Urinary bladder (tissue), 4 donors: ENCODE measurements around the gene ACBD6. TPM values are rescaled to one million over a fixed set of nuclear protein-coding genes. Genes with fewer than 3 reads are reported as not detected.
"Not testable (repeated sequence)": the region's sequence is repeated elsewhere in the genome, so short reads cannot be mapped to it uniquely, and the experiment has no call there.

Experiments
- DNase-seq: peaks from one replicate; pipeline ENCODE4 v3.0.0-alpha.2; 2015; ENCODE audit errors: extremely low spot score
- H3K27ac ChIP-seq: one replicate; pipeline ENCODE4 v1.5.1; 2013; ENCODE audit warnings: low read depth, mild to moderate bottlenecking, moderate library complexity
- H3K36me3 ChIP-seq: one replicate; pipeline ENCODE4 v1.6.1; 2013; ENCODE audit warnings: mild to moderate bottlenecking, moderate library complexity; ENCODE audit not compliant: insufficient read depth
- H3K4me1 ChIP-seq: one replicate; pipeline ENCODE4 v1.6.1; 2013; ENCODE audit warnings: mild to moderate bottlenecking, moderate library complexity; ENCODE audit not compliant: insufficient read depth
- H3K4me3 ChIP-seq: one replicate; pipeline ENCODE4 v1.5.1; 2013; ENCODE audit warnings: low read depth, low read length
- WGBS: extraction: QIAGEN DNeasy Blood & Tissue Kit; methylation state at CpG from one replicate; pipeline ENCODE4 v1.1.7; 2013; 5-methylcytosine and 5-hydroxymethylcytosine counted together
- polyA plus RNA-seq: library from polyadenylated mRNA; stranded (reverse); fragments of 200-250 nt; gene quantifications from one replicate; pipeline ENCODE4 v1.2.3, GENCODE V29; 2013
- total RNA-seq: library from RNA; depleted of rRNA; stranded (reverse); fragments of >200 nt; gene quantifications from one replicate; pipeline ENCODE4 v1.2.3, GENCODE V29; 2014
- donor health status: healthy with polysubstance abuse.
- donor health status: healthy.

Gene ACBD6
- total and polyA plus RNA-seq, 2 donors: 36.7 to 51.0 TPM

DNA sequence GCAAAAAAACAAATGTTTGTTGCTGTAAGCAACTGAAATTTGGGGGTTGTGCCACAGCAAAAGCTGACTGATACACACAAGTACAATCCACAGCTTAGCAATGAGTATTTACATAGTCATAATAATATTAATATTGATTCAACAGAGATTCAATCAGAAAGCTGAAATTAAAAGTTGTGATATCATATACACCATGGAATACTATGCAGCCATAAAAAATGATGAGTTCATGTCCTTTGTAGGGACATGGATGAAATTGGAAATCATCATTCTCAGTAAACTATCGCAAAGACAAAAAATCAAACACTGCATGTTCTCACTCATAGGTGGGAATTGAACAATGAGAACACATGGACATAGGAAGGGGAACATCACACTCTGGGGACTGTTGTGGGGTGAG, 94.2 kb downstream of the ACBD6 start:
- not testable (repeated sequence) for H3K36me3 ChIP-seq, H3K4me3 ChIP-seq, DNase-seq, H3K4me1 ChIP-seq, H3K27ac ChIP-seq
- 100% methylated on average over 1 of the region's 1 CpG for WGBS

DNA sequence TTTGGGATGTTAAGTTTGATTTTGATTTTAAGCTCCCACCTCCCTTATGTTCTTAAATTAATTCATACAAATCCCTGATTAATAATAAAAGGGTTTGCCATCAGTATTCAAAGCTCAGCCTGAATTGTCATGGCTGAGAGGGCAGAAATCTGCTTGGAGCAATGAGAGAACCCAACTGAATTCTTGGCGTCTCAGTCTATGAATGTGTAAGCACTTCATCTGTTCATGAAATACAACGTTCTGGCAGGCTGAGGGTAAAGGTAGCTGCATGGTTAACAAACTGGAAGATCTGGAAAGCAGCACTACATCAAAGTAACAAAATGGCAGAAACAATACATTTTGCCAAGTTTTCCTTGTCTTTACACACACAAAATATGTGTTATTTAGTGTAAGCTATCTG, 95.3 kb downstream of the ACBD6 start:
- 62% methylated on average over 2 of the region's 2 CpGs for WGBS
- H3K27ac ChIP-seq: no peak overlapping the region
- H3K4me3 ChIP-seq: no peak overlapping the region
- no peaks in the 10 kb centered on the region for H3K4me1 ChIP-seq
- no peak for DNase-seq
- H3K36me3 ChIP-seq: no peaks in the 10 kb centered on the region

GRCh38 chr1:180402551-180402950, 99.8 kb downstream of the ACBD6 start:
- Histone ChIP-seq H3K36me3 (no peaks in the 10 kb centered on the region), H3K27ac (no peak overlapping the region), H3K4me1 (no peaks in the 10 kb centered on the region), H3K4me3 (no peak overlapping the region)
- 89% methylated on average over 6 of the region's 6 CpGs for WGBS
- no peak for DNase-seq

GRCh38 chr1:180402001-180402400, 100.4 kb downstream of the ACBD6 start:
- Histone ChIP-seq H3K36me3 (no peaks in the 10 kb centered on the region), H3K27ac (no peak overlapping the region), H3K4me3 (no peak overlapping the region), H3K4me1 (no peaks in the 10 kb centered on the region)
- no peak for DNase-seq
- 100% methylated on average over 1 of the region's 1 CpG for WGBS

- Histone ChIP-seq H3K4me3 (no peak overlapping the region), H3K36me3 (no peaks in the 10 kb centered on the region), H3K27ac (no peak overlapping the region), H3K4me1 (no peaks in the 10 kb centered on the region)
- 88% methylated on average over 4 of the region's 4 CpGs for WGBS
- no peak for DNase-seq
Observed at GRCh38 chr1:180397175-180397574, 105.2 kb downstream of the ACBD6 start.

DNA sequence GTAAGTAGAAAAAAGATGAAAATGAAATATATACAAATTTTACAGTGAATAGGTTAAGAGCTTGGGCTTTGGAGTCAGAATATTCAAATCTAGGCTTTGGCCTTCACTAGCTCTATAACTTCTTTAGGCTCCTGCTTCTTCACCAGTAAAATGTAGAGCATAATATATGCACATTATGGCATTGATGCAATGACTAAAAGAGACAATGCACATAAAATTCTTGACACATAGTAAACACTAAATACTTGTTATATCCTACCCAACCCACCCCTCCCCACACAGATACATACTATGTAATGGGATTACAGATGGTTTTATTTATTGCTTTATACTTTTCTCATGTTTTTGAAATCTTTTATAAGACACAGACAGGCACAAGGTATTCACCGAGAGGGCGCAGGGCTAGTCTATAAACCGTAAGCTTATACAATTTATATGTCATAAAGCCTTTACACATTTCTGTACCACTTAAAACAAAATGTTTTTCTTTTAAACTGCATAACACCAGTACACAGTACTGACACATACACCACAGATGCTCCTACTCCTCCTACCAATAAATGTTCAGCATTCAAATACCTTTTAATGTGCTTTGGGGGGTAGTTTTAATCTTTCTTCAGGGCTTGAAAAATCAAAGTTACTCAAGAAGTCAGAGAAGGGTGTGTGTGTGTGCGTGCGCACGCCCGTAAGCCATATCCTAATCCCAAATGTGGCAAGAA, 109.8 kb downstream of the ACBD6 start:
- Histone ChIP-seq H3K27ac (no peak overlapping the region), H3K36me3 (no peaks in the 10 kb centered on the region), H3K4me3 (no peak overlapping the region), H3K4me1 (no peaks in the 10 kb centered on the region)
- no peak for DNase-seq
- WGBS: 92% methylated on average over 7 of the region's 7 CpGs

DNA sequence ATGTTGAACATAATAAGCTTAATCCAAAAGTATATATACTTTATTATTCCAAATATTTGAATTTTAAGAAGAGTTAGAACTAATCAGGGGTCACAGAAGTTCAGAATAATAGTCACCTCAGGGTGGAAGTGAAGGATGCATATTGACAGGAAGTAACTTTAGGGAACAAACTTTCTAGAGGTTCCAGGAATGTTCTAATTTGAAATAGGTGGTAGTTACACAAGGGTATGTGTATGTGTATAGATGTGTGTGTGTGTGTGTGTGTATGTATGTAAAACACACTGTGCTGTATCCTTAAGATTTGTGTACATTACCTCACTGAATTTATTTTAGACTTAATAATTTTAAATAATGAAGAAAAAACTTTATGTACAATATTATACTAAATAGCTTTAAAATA, 110.4 kb downstream of the ACBD6 start:
- Histone ChIP-seq H3K27ac (no peak overlapping the region), H3K4me3 (no peak overlapping the region), H3K36me3 (no peaks in the 10 kb centered on the region), H3K4me1 (no peaks in the 10 kb centered on the region)
- DNase-seq: no peak

GRCh38 chr1:180387413-180387812, 115.0 kb downstream of the ACBD6 start:
- 95% methylated on average over 1 of the region's 1 CpG for WGBS

DNA sequence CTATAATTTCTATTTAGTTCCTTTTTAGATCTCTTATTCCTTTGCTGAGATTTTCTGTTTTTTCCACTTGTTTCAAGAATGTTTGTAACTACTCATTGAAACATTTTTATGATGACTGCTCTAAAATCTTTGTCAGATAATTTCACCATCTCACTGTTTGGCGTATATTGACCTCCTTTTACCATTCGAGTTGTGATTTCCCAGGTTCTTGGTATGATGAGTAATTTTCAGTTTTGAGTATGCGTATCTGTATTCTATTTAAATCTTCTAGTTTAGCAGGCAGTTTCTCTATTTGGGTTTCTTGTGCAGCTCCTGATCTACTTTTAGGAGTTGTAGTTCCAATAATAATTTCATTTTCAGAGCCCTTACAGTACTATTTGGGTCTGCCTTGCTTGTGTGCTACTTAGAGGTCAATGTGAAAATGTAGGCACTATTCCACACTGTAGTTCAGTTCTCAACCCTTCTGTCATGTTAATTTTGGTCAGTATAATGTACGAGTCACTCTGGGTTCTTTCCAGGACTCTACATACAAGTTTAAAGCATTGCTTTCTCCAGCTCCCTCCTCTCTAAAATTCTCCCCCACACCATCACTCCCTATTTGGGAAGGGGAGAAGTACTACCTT, 115.5 kb downstream of the ACBD6 start:
- H3K36me3 ChIP-seq: no peaks in the 10 kb centered on the region
- no peak for DNase-seq
- H3K4me1 ChIP-seq: no peaks in the 10 kb centered on the region
- H3K4me3 ChIP-seq: no peak overlapping the region
- 95% methylated on average over 4 of the region's 4 CpGs for WGBS
- H3K27ac ChIP-seq: no peak overlapping the region

More at GRCh38 chr1:180387413-180387812, 115.0 kb downstream of the ACBD6 start:
- no peaks in the 10 kb centered on the region for H3K4me1 ChIP-seq
- no peak overlapping the region for H3K27ac ChIP-seq
- H3K4me3 ChIP-seq: no peak overlapping the region
- DNase-seq: no peak
- no peaks in the 10 kb centered on the region for H3K36me3 ChIP-seq

GRCh38 chr1:180385144-180385543, 117.2 kb downstream of the ACBD6 start:
- no peak overlapping the region for H3K4me3 ChIP-seq
- H3K36me3 ChIP-seq: no peaks in the 10 kb centered on the region
- DNase-seq: no peak
- no peak overlapping the region for H3K27ac ChIP-seq
- no peaks in the 10 kb centered on the region for H3K4me1 ChIP-seq

- H3K4me1 ChIP-seq: no peaks in the 10 kb centered on the region
- no peak for DNase-seq
- no peak overlapping the region for H3K4me3 ChIP-seq
- no peaks in the 10 kb centered on the region for H3K36me3 ChIP-seq
- H3K27ac ChIP-seq: no peak overlapping the region
- WGBS: 91% methylated on average over 3 of the region's 3 CpGs
Observed at GRCh38 chr1:180384286-180385005, 117.9 kb downstream of the ACBD6 start.

- WGBS: 94% methylated on average over 5 of the region's 5 CpGs
- DNase-seq: no peak
- Histone ChIP-seq H3K4me3 (no peak overlapping the region), H3K27ac (no peak overlapping the region), H3K36me3 (no peaks in the 10 kb centered on the region), H3K4me1 (no peaks in the 10 kb centered on the region)
Observed at GRCh38 chr1:180382326-180383115, 119.9 kb downstream of the ACBD6 start.

DNA sequence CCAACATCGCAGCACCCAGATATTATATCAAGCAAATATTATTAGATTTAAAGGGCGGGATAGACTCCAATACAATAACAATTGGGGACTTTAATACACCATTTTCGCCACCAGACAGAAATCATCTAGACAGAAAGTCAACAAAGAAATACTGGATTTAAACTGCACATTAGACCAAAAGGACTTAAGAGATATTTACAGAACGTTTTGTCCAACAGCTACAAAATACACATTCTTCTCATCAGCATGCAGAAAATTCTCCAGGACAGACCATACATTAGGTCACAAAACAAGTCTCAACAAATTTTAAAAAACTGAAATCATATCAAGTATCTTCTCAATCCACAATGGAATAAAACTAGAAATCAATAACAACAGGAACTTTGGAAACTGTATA, 121.2 kb downstream of the ACBD6 start:
- H3K4me3 ChIP-seq: no peak overlapping the region
- H3K4me1 ChIP-seq: no peaks in the 10 kb centered on the region
- no peak for DNase-seq
- WGBS: 92% methylated on average over 4 of the region's 4 CpGs
- H3K27ac ChIP-seq: no peak overlapping the region
- no peaks in the 10 kb centered on the region for H3K36me3 ChIP-seq
